Spinal cord (tissue), 10 donors: ENCODE results near the gene LMF1. TPM values are rescaled to one million over a fixed set of nuclear protein-coding genes. Genes with fewer than 3 reads are reported as not detected.
A peak's percentile ranks its signal among the peaks of the same experiment; 100 is the strongest.

Experiments
- DNase-seq, 6 donors: peaks; one replicate each; pipeline versions ENCODE4 v3.0.0 to v3.0.0-alpha.2; 2013 to 2015; ENCODE audit warnings: low spot score in 6 of 6, low read depth in 4 of 6
- H3K27ac ChIP-seq: one replicate; pipeline ENCODE4 v1.5.1; 2013; ENCODE audit warnings: low read depth, low read length, control low read depth
- H3K27me3 ChIP-seq: one replicate; pipeline ENCODE4 v1.6.1; 2013; ENCODE audit warnings: low read length; ENCODE audit not compliant: control insufficient read depth, insufficient read depth
- H3K36me3 ChIP-seq: one replicate; pipeline ENCODE4 v1.6.1; 2013; ENCODE audit warnings: low read length; ENCODE audit not compliant: control insufficient read depth, insufficient read depth
- H3K4me1 ChIP-seq: one replicate; pipeline ENCODE4 v1.6.1; 2013; ENCODE audit warnings: low read length; ENCODE audit not compliant: control insufficient read depth, insufficient read depth
- H3K4me3 ChIP-seq: one replicate; pipeline ENCODE4 v1.5.1; 2013; ENCODE audit warnings: low read depth, low read length, control low read depth
- H3K9me3 ChIP-seq: one replicate; pipeline ENCODE4 v1.6.1; 2013; ENCODE audit warnings: low read length; ENCODE audit not compliant: control insufficient read depth, insufficient read depth
- WGBS: methylation state at CpG from one replicate; pipeline ENCODE4 v1.1.5; 2013; ENCODE audit warnings: missing lambda C conversion rate; ENCODE audit not compliant: insufficient coverage; 5-methylcytosine and 5-hydroxymethylcytosine counted together
- polyA plus RNA-seq, 2 donors: library from polyadenylated mRNA; unstranded; fragments of 120-200 nt; gene quantifications; one replicate each; pipeline ENCODE4 v1.2.1, GENCODE V29; 2013; ENCODE audit not compliant: insufficient read length in 2 of 2
- total RNA-seq, 2 donors: library from RNA; depleted of rRNA in 1 of 2; stranded (reverse); fragments of 120-200 nt in 1 of 2; fragments of >200 nt in 1 of 2; gene quantifications; one replicate each; pipeline versions ENCODE4 v1.2.3 to v1.2.4, GENCODE V29; 2013 to 2014
- donor health status: healthy.

Gene LMF1
- total and polyA plus RNA-seq, 4 donors, result 15.1 to 37.5 (median 23.0) TPM

GRCh38 chr16:1012135-1012534, 41.4 kb upstream of the LMF1 start:
- no peak overlapping the region for H3K4me3 ChIP-seq
- H3K27me3 ChIP-seq, result no peaks in the 10 kb centered on the region
- H3K36me3 ChIP-seq, result peaks cover 3% of the 10 kb centered on the region
- no peak overlapping the region for H3K27ac ChIP-seq
- no peak for DNase-seq
- peaks cover 35% of the 10 kb centered on the region for H3K4me1 ChIP-seq
- no peaks in the 10 kb centered on the region for H3K9me3 ChIP-seq
- 94% methylated on average over 19 of the region's 19 CpGs for WGBS

GRCh38 chr16:1011316-1012082, 40.7 kb upstream of the LMF1 start:
- WGBS, result 84% methylated on average over 37 of the region's 37 CpGs

GRCh38 chr16:1010815-1011214, 40.0 kb upstream of the LMF1 start:
- H3K4me1 ChIP-seq, result peaks cover 35% of the 10 kb centered on the region
- H3K27ac ChIP-seq, result no peak overlapping the region
- DNase-seq, result peak in 2 of 6 donors; percentile 39 to 54
- no peaks in the 10 kb centered on the region for H3K9me3 ChIP-seq
- H3K27me3 ChIP-seq, result no peaks in the 10 kb centered on the region
- peaks cover 3% of the 10 kb centered on the region for H3K36me3 ChIP-seq
- H3K4me3 ChIP-seq, result no peak overlapping the region
- WGBS, result 68% methylated on average over 16 of the region's 16 CpGs

More at GRCh38 chr16:1011316-1012082, 40.7 kb upstream of the LMF1 start:
- Histone ChIP-seq H3K9me3 (no peaks in the 10 kb centered on the region), H3K36me3 (peaks cover 3% of the 10 kb centered on the region), H3K27me3 (no peaks in the 10 kb centered on the region), H3K4me1 (peaks cover 35% of the 10 kb centered on the region), H3K27ac (no peak overlapping the region), H3K4me3 (no peak overlapping the region)
- no peak for DNase-seq

GRCh38 chr16:1010251-1010650, 39.5 kb upstream of the LMF1 start:
- Histone ChIP-seq H3K4me1 (peaks cover 33% of the 10 kb centered on the region), H3K27ac (no peak overlapping the region)
- WGBS, result 20% methylated on average over 19 of the region's 20 CpGs

GRCh38 chr16:1009358-1010150, 38.8 kb upstream of the LMF1 start:
- Histone ChIP-seq H3K4me3 (no peak overlapping the region), H3K36me3 (peaks cover 3% of the 10 kb centered on the region), H3K4me1 (peaks cover 26% of the 10 kb centered on the region), H3K27ac (no peak overlapping the region), H3K27me3 (no peaks in the 10 kb centered on the region), H3K9me3 (no peaks in the 10 kb centered on the region)
- DNase-seq, result no peak
- WGBS, result 84% methylated on average over 30 of the region's 30 CpGs

More at GRCh38 chr16:1010251-1010650, 39.5 kb upstream of the LMF1 start:
- no peaks in the 10 kb centered on the region for H3K9me3 ChIP-seq
- no peaks in the 10 kb centered on the region for H3K27me3 ChIP-seq
- no peak overlapping the region for H3K4me3 ChIP-seq
- peak in 1 of 6 donors; percentile 24 for DNase-seq
- peaks cover 3% of the 10 kb centered on the region for H3K36me3 ChIP-seq

GRCh38 chr16:1008085-1008484, 37.3 kb upstream of the LMF1 start:
- no peak overlapping the region for H3K27ac ChIP-seq
- H3K4me1 ChIP-seq, result peaks cover 26% of the 10 kb centered on the region
- no peak for DNase-seq
- no peaks in the 10 kb centered on the region for H3K27me3 ChIP-seq
- H3K36me3 ChIP-seq, result peaks cover 2% of the 10 kb centered on the region
- no peak overlapping the region for H3K4me3 ChIP-seq
- no peaks in the 10 kb centered on the region for H3K9me3 ChIP-seq
- WGBS, result 91% methylated on average over 14 of the region's 14 CpGs

GRCh38 chr16:1007284-1007850, 36.6 kb upstream of the LMF1 start:
- DNase-seq, result no peak
- 90% methylated on average over 16 of the region's 16 CpGs for WGBS
- Histone ChIP-seq H3K9me3 (no peaks in the 10 kb centered on the region), H3K27ac (no peak overlapping the region), H3K36me3 (peaks cover 2% of the 10 kb centered on the region), H3K4me1 (peaks cover 31% of the 10 kb centered on the region), H3K4me3 (no peak overlapping the region), H3K27me3 (no peaks in the 10 kb centered on the region)

GRCh38 chr16:1006781-1007180, 36.0 kb upstream of the LMF1 start:
- H3K27me3 ChIP-seq, result no peaks in the 10 kb centered on the region

GRCh38 chr16:1005286-1005685, 34.5 kb upstream of the LMF1 start:
- peak in 1 of 6 donors; percentile 25 for DNase-seq
- Histone ChIP-seq H3K9me3 (no peaks in the 10 kb centered on the region), H3K4me3 (no peak overlapping the region), H3K27ac (no peak overlapping the region), H3K36me3 (peaks cover 2% of the 10 kb centered on the region), H3K27me3 (no peaks in the 10 kb centered on the region), H3K4me1 (peaks cover 22% of the 10 kb centered on the region)
- 75% methylated on average over 10 of the region's 11 CpGs for WGBS

More at GRCh38 chr16:1006781-1007180, 36.0 kb upstream of the LMF1 start:
- no peak overlapping the region for H3K4me3 ChIP-seq
- peaks cover 31% of the 10 kb centered on the region for H3K4me1 ChIP-seq
- no peaks in the 10 kb centered on the region for H3K9me3 ChIP-seq
- no peak overlapping the region for H3K27ac ChIP-seq
- H3K36me3 ChIP-seq, result peaks cover 2% of the 10 kb centered on the region
- 93% methylated on average over 25 of the region's 25 CpGs for WGBS
- no peak for DNase-seq
